Activated CD8-positive, alpha-beta memory T cell treated with anti-CD3 and anti-CD28 coated beads for 48 hours (primary cell): ENCODE results near the gene MCMBP.
A peak's percentile ranks its signal among the peaks of the same experiment; 100 is the strongest.
"Not testable (repeated sequence)": the region's sequence is repeated elsewhere in the genome, so short reads cannot be mapped to it uniquely, and the experiment has no call there.

Source experiments
- DNase-seq, 3 experiments: peaks; one replicate each; pipeline ENCODE4 v3.0.0-alpha.2; 2020; ENCODE audit warnings: low read depth in 2 of 3, low spot score in 2 of 3

The MCMBP gene, protein sequence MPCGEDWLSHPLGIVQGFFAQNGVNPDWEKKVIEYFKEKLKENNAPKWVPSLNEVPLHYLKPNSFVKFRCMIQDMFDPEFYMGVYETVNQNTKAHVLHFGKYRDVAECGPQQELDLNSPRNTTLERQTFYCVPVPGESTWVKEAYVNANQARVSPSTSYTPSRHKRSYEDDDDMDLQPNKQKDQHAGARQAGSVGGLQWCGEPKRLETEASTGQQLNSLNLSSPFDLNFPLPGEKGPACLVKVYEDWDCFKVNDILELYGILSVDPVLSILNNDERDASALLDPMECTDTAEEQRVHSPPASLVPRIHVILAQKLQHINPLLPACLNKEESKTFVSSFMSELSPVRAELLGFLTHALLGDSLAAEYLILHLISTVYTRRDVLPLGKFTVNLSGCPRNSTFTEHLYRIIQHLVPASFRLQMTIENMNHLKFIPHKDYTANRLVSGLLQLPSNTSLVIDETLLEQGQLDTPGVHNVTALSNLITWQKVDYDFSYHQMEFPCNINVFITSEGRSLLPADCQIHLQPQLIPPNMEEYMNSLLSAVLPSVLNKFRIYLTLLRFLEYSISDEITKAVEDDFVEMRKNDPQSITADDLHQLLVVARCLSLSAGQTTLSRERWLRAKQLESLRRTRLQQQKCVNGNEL

DNA sequence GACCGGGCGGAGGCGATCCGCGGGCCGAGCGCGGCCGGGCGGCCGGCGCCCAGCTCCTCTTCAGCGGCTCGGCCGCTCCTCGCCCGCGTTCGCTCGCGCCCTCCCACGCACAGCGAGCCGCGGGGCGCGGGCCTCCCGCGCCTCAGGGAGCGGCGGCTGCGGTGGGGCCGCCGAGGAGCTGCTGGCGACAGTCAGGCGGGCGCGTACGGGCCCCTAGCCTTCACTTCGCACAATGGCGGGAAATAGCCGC, at the start of gene MCMBP:
TSS of gene MCMBP (minus strand) at position 234 of the 250 bp plus-strand sequence. CDS start 259 bp downstream, outside the sequence.
- DNase-seq: no peak

DNA sequence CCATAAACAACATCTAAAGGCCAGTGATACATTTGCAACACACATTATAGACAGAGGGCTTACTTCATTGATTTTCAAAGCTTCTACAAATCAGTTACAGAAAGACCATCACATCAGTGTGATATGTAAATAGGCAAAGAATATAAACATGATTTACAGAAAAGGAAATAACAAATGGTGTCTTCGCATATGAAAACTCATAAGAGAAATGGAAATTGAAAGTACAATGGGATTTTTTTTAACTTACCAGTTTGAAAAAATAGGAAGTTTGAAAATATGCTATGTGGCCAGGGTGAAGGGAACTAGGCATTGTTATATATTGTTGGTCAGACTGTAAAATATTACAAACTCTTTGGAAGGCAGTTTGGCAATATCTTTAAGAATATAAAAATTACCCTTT, 47.2 kb upstream of the MCMBP start:
- DNase-seq: no peak

DNA sequence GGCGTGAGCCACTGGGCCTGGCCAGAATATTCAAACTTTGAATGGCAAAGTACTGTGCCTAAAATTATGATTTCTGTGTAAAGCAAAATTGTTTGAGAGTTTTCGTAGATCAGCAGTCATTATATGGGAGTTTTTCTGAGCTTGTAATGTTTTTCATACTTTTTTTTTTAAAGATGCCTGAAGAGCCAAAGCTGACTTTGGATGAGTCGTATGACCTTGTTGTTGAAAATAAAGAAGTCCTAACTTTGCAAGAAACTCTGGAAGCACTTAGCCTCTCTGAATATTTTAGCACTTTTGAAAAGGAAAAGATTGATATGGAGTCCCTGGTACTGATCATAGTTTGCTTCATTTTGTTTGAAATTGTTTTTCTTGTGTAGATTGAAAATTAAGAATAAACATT, 46.6 kb upstream of the MCMBP start:
- DNase-seq: no peak

DNA sequence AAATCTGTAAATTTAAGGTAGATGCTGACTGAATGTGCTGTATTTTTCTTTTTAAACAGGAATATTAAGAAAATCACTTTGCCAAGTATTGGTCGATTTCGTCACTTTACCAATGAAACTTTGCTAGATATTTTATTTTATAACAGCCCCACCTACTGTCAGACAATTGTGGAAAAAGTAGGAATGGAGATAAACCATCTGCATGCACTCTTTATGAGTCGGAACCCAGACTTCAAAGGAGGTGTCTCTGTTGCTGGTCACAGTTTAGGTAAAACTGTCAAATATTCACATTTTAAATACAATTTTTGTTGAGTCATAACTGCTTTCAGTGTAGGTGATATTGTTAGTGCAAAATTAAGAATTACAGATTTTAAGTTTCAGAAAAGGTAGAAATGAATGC, 45.1 kb upstream of the MCMBP start:
- no peak for DNase-seq

DNA sequence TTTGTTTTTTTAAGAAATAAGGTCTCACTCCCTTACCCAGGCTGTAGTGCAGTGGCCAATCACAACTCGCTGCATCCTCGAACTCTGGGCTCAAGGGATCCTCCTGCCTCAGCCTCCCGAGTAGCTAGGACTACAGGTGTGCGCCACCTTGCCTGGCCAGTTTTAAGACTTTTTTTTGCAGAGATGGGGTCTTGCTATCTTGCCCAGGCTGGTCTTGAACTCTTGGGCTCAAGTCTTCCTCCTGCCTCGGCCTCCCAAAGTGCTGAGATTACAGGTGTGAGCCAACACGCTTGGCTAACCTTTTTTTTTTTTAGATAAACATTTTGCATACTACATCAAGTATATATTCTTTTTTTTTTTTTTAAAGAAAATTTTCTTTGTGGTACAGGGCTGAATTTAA, 38.0 kb upstream of the MCMBP start:
- DNase-seq: no peak

DNA sequence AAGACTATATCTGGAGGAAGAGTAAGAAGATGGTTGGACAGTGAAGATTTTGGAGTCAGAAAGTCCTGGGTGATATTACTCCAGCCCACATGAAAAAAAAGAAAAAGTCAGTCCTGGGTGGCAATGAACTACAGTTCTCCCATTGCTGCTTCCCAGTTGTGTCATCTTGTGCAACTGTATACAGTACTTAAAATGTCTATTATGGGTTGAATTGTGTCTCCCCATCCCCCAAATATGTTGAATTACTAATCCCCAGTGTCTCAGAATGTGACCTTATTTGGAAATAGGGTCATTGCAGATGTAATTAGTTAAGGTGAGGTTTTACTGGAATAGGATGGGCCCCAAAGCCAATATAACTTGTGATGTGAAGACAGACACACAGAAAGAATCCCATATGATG, 35.5 kb upstream of the MCMBP start:
- no peak for DNase-seq

DNA sequence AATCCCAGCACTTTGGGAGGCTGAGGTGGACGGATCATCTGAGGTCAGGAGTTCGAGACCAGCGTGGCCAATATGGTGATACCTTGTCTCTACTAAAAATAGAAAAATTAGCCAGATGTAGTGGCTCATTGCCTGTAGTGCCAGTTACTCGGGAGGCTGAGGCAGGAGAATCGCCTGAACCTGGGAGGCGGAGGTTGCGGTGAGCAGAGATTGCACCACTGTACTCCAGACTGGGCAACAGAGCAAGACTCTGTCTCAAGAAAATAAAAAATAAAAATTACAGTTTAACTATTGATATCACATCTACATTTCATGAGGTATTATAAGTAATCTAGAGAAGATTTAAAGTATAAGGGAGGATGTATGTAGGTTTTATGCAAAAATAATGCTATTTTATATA, 35.1 kb upstream of the MCMBP start:
- not testable (repeated sequence) for DNase-seq

DNA sequence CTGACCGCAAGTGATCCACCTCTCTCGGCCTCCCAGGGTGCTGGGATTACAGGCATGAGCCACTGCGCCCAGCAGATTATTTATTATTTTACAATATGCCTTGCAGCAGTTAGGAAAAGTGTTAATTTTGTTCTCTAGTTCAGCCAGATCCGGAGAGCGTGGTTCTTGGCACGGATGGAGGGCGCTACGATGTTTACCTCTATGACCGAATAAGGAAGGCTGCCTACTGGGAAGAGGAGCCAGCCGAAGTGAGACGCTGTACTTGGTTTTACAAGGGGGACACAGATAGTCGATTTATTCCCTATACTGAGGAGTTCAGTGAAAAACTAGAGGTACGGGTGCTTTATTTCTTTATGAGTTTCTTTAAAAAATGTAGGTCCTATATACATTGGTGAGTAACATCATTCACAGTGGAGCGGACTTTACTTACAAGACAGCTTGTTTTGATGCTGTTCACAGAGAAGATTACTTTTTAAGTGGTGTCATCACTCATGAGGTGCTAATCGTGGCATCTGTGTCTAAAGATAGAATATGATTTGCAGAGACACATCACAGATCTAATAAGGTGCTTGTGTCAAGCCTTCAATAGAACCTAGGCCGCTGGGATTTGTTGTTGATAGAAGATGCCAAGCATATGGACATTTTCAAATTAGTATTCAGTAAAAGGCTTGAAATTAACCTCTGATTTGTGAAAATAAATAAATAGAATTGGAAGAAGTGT, 31.5 kb upstream of the MCMBP start:
- DNase-seq: no peak

DNA sequence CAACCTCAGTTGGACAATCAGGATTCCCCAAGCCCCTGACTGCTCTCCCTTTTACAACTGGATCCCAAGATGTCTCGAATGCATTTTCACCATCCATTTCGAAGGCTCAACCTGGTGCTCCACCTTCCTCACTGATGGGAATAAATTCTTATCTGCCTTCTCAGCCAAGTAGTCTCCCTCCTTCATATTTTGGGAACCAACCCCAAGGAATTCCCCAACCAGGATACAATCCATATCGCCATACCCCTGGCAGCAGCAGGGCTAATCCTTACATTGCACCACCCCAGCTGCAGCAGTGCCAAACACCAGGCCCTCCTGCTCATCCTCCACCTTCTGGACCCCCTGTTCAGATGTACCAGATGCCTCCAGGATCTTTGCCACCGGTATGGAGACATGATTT, 25.9 kb upstream of the MCMBP start:
- DNase-seq: no peak

DNA sequence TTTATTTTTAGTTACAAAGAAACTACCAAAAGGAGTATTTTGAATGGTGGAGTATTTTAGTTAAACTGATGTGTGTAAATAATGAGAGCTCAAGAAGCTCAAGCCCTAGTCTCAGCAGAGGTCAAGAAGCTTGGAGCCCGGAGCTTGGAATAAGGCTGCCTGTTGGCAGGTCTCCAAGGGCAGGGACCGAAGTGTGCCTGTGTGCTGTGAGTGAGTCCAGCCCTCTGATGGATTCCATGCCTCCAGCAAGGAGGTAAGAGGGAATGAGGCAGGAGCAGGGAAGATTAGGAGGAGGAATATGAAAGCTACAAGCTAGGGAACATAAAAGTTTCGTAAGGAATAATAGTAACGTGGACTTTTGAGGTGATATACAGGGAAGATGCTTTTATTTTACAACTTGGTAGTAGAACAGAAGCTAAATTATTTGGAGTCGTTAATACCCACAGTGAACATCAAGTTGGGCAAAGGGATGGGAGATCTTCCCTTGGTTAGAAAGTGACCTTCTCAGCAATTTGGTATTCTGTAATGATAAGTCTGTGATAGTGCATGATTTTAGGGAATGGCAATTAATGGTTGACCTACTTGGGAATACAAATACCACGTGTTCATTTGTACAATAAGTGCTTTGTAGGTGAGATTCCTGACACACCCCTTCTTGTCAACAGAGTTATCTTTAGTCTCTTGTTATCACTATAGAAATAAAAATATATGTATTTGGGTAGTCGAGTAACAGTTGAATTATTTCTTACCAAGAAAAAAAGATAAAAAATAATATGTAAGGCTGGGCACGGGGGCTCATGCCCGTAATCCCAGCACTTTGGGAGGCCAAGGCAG, 24.5 kb upstream of the MCMBP start:
- DNase-seq: no peak

DNA sequence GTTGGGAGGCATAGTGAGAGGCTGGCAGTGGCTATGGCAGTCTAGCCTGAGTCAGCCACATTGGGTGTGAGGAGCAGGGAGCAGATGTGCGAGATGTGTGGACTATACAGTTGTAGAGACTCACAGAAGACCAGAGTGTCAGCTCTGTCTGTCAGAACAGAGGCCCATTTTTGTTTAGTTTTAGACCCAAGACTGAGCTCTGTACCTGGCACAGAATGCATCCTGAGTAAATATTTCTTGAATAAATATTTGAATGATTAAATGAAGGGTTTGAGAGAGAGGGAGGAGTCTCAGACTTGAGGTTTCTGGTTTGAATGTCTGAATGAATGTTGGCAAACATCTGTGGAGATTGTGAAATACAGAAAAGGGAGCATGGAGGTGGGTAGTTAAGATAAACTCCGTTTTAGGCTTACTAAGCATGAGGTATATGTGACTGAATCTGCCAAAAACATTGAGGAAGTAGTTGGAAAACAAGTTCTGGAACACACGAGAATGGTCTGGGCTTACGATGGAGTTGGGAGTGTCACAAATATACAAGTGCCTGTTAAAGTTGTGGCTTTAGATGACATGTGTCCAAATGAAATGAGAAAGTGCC, 23.5 kb upstream of the MCMBP start:
- DNase-seq: no peak

DNA sequence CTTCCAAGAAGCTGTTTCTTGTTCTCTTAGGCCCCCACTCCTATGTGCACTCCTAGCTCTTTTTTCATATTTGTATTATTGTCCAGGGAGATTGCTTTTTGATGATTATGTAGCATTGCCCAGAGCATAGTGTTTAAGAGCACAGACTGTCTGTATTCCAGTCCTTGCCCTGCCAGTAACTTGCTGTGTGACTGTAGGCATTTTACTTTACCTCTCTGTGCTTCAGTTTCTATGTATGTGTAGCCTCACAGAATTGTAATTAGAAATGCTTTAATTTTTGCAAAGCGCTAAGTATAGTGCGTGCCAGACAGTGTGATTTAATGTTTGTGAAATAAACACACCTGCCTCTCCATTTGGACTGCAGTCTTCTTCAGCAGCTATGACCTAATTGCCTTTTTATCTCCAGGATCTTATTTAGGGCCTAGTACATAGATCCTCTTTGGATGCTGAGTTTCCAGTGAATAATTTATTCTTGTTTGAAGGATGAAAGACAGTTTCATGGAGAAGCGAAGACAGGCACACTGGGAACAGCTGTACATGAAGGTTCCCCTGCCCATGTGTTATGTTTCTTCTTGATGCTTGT, 21.3 kb upstream of the MCMBP start:
- DNase-seq: no peak

DNA sequence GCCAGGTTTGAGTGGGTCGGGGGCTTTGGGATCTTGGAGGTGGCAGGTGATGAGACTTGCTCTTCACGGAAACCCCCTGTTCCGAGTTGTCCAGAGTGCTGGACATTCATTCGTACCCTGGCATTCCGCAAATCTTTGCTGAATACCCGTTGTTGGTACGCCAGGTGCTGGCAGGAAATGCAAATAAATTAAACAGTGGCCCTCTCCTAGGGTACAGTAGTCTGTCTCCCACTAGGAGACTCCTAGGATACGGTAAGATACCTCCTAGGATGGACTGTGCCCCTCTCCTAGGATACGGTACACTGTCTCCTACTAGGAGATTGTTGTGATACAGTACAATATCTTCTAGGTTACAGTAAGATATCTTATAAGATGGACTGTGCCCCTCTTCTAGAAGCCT, 20.4 kb upstream of the MCMBP start:
- no peak for DNase-seq

DNA sequence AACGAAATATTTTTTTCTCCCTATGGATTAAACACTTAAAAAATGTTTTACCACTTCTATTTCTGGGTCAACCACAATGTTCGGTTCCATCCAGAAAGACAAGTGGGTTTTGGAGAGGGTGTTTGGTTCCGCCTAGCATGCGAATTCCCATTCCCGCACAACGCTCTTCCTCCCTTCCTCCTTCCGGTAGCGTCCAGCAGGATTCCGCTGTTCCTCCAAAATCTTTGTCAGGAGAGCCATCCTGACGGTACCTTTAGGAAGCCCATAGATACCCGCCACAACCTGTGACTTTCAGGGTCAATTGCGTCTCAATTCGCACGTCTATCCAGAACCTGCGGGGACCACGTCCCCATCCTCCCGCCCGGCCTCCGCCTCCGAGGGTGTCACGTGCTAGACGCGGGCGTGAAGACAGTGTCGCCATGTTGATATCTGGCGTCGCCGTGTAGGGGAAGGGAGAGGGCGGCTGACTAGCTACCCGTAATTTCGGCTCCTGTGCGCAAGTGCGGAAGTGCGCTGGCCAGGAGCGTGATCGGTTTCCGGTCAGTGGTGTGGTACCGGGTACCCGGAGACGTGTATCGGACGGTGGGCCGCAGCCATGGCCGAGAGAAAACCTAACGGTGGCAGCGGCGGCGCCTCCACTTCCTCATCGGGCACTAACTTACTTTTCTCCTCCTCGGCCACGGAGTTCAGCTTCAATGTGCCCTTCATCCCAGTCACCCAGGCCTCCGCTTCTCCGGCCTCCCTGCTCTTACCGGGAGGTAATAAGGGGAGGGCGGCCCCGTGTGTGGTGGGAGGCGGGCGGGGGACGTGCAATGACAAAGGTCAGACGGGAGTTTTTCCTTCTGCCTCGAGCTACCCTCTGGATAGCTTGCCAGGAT, 19.8 kb upstream of the MCMBP start, which contains the start of gene SEC23IP:
TSS of gene SEC23IP (plus strand) at position 543 of the 878 bp plus-strand sequence. CDS start at position 596, 53 bp downstream.
- DNase-seq: peak; percentile 58 to 89 (median 83)

DNA sequence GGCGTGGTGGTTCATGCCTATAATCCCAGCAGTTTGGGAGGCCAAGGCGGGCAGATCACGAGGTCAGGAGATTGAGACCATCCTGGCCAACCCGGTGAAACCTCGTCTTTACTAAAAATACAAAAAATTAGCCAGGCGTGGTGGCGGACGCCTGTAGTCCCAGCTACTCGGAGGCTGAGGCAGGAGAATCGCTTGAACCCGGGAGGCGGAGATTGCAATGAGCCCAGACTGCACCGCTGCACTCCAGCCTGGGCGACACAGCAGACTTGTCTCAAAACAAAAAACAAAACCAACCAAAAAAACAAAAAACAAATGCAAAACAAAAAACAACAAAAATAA, 19.2 kb upstream of the MCMBP start:
- DNase-seq: not testable (repeated sequence)

DNA sequence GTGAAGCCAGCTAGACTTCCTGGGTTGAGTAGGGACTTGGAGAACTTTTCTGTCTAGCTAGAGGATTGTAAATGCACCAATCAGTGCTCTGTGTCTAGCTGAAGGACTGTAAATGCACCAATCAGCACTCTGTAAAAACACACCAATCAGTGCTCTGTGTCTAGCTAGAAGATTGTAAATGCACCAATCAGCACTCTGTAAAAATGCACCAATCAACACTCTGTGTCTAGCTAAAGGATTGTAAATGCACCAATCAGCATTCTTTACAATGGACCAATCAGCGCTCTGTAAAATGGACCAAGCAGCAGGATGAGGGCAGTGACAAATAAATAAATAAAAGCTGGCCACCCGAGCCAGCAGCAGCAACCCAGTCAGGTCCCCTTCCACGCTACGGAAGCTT, 17.7 kb upstream of the MCMBP start:
- not testable (repeated sequence) for DNase-seq

DNA sequence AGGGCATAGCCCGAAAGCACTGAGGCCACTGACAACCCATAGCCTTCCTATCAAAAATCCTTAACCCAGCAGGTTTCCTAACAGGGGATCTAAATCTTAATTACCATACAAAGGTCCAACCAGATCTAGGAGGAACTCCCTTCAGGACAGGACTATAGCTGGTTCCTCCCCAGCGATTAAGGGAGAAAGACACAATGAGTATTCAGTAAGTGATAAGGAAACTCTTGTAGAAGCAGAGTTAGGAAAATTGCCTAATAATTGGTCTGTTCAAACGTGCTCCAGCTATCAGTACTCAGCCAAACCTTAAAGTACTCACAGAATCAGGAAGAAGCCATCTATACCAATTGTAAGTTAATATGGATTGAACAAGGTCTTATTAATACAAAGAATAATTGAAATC, 16.6 kb upstream of the MCMBP start:
- DNase-seq: not testable (repeated sequence)

DNA sequence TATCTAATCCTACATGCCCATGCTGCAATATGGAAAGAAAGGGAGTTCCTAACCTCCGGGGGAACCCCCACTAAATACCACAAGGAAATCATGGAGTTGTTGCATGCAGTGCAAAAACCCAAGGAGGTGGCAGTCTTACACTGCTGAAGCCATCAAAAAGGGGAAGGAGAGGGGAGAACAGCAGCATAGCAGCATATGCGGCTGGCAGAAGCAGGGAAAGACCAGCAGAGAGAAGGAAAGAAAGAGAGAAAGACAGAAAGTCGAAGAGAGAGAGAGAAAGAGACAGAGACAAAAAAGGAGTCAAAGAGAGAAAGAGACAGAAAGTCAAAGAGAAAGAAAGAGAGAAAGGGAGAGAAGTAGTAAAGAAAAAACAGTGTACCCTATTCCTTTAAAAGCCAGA, 16.1 kb upstream of the MCMBP start:
- DNase-seq: not testable (repeated sequence)

DNA sequence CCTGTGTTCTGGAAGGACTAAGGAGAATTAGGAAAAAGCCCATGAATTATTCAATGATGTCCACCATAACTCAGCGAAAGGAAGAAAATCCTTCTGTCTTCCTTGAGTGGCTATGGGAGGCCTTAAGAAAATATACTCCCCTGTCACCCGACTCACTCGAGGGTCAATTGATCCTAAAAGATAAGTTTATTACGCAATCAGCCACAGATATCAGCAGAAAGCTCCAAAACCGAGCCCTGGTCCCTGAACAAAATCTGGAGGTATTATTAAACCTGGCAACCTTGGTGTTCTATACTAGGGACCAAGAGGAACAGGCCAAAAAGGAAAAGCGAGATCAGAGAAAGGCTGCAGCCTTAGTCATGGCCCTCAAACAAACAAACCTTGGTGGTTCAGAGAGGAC, 13.4 kb upstream of the MCMBP start:
- not testable (repeated sequence) for DNase-seq
